ENCODE results near the gene BRICD5. TPM values are rescaled to one million over a fixed set of nuclear protein-coding genes. Genes with fewer than 3 reads are reported as not detected.

BRICD5 gene
- total and polyA plus RNA-seq, 2 experiments from 2014 or later = 0.56 to 2.9 TPM

GRCh38 chr16:2238838-2239675 is 28.4 kb upstream of the BRICD5 start:
- peak; percentile 32 for DNase-seq

GRCh38 chr16:2238150-2238837 is 27.6 kb upstream of the BRICD5 start:
- no peak for DNase-seq
- H3K9me3 ChIP-seq (ENCODE audit: low read depth) = no peaks in the 10 kb centered on the region
- no peak overlapping the region for H3K4me2 ChIP-seq (ENCODE audit: unreplicated experiment)
- no peak for TF ChIP-seq EZH2 (IDR thresholded peaks at IDR 0.05; ENCODE audit: insufficient read depth, poor library complexity, severe bottlenecking)
- TF ChIP-seq EZH2phosphoT487 (IDR thresholded peaks at IDR 0.05; ENCODE audit: insufficient read depth, low read depth) = no peak
- no peak overlapping the region for H2AFZ ChIP-seq
- no peak overlapping the region for H3K27ac ChIP-seq
- no peaks in the 10 kb centered on the region for H3K4me1 ChIP-seq (ENCODE audit: insufficient read depth)
- H4K20me1 ChIP-seq (ENCODE audit: insufficient read depth) = no peaks in the 10 kb centered on the region
- WGBS, 2 experiments (ENCODE audit: low coverage in 1 of 2, low lambda C conversion rate in 2 of 2, missing lambda C conversion rate in 2 of 2) = 82 to 84% methylated on average over 14 to 15 of the region's 18 CpGs
- H3K4me3 ChIP-seq = no peak overlapping the region
- H3K9me2 ChIP-seq (ENCODE audit: insufficient read depth) = no peaks in the 10 kb centered on the region
- H3K36me3 ChIP-seq (ENCODE audit: low read depth) = peaks cover 6% of the 10 kb centered on the region; the same call in 1 of the 2 replicates
- in situ Hi-C loops (cut with MboI) = no loop called here
- no peak overlapping the region for H3K9ac ChIP-seq
- no peaks in the 10 kb centered on the region for H3K79me2 ChIP-seq (ENCODE audit: insufficient read depth)
- H3F3A ChIP-seq (ENCODE audit: insufficient read depth) = no peaks in the 10 kb centered on the region
- H3K27me3 ChIP-seq (replicated peaks; ENCODE audit: insufficient read depth) = no peaks in the 10 kb centered on the region

More at GRCh38 chr16:2238838-2239675, 28.4 kb upstream of the BRICD5 start:
- TF ChIP-seq EZH2 (IDR thresholded peaks at IDR 0.05; ENCODE audit: insufficient read depth, poor library complexity, severe bottlenecking) (no peak), EZH2phosphoT487 (IDR thresholded peaks at IDR 0.05; ENCODE audit: insufficient read depth, low read depth) (no peak)
- H3K9ac ChIP-seq = no peak overlapping the region
- H2AFZ ChIP-seq = no peak overlapping the region
- no peaks in the 10 kb centered on the region for H4K20me1 ChIP-seq (ENCODE audit: insufficient read depth)
- in situ Hi-C loops (cut with MboI) = no loop called here
- no peaks in the 10 kb centered on the region for H3K4me1 ChIP-seq (ENCODE audit: insufficient read depth)
- 68 to 72% methylated on average over 12 to 15 of the region's 15 CpGs for WGBS, 2 experiments (ENCODE audit: low coverage in 1 of 2, low lambda C conversion rate in 2 of 2, missing lambda C conversion rate in 2 of 2)
- no peak overlapping the region for H3K4me2 ChIP-seq (ENCODE audit: unreplicated experiment)
- no peaks in the 10 kb centered on the region for H3K79me2 ChIP-seq (ENCODE audit: insufficient read depth)
- no peak overlapping the region for H3K27ac ChIP-seq
- H3F3A ChIP-seq (ENCODE audit: insufficient read depth) = no peaks in the 10 kb centered on the region
- no peaks in the 10 kb centered on the region for H3K9me2 ChIP-seq (ENCODE audit: insufficient read depth)
- H3K27me3 ChIP-seq (replicated peaks; ENCODE audit: insufficient read depth) = no peaks in the 10 kb centered on the region
- no peak overlapping the region for H3K4me3 ChIP-seq
- peaks cover 6% of the 10 kb centered on the region; the same call in 1 of the 2 replicates for H3K36me3 ChIP-seq (ENCODE audit: low read depth)
- H3K9me3 ChIP-seq (ENCODE audit: low read depth) = no peaks in the 10 kb centered on the region

- H4K20me1 ChIP-seq (ENCODE audit: insufficient read depth) = no peaks in the 10 kb centered on the region
- H2AFZ ChIP-seq = no peak overlapping the region
- no peak overlapping the region for H3K9ac ChIP-seq
- H3K36me3 ChIP-seq (ENCODE audit: low read depth) = peaks cover 5% of the 10 kb centered on the region; the same call in 1 of the 2 replicates
- in situ Hi-C loops (cut with MboI) = no loop called here
- no peaks in the 10 kb centered on the region for H3K9me2 ChIP-seq (ENCODE audit: insufficient read depth)
- TF ChIP-seq EZH2 (IDR thresholded peaks at IDR 0.05; ENCODE audit: insufficient read depth, poor library complexity, severe bottlenecking) (no peak), EZH2phosphoT487 (IDR thresholded peaks at IDR 0.05; ENCODE audit: insufficient read depth, low read depth) (no peak)
- H3K4me2 ChIP-seq (ENCODE audit: unreplicated experiment) = no peak overlapping the region
- H3K27me3 ChIP-seq (replicated peaks; ENCODE audit: insufficient read depth) = no peaks in the 10 kb centered on the region
- H3K4me3 ChIP-seq = no peak overlapping the region
- WGBS, 2 experiments (ENCODE audit: low coverage in 1 of 2, low lambda C conversion rate in 2 of 2, missing lambda C conversion rate in 2 of 2) = 68 to 80% methylated on average over 37 to 57 of the region's 65 CpGs
- H3F3A ChIP-seq (ENCODE audit: insufficient read depth) = no peaks in the 10 kb centered on the region
- no peaks in the 10 kb centered on the region for H3K9me3 ChIP-seq (ENCODE audit: low read depth)
- no peaks in the 10 kb centered on the region for H3K4me1 ChIP-seq (ENCODE audit: insufficient read depth)
- H3K27ac ChIP-seq = no peak overlapping the region
- DNase-seq = no peak
- H3K79me2 ChIP-seq (ENCODE audit: insufficient read depth) = no peaks in the 10 kb centered on the region
These were observed 27.0 kb upstream of the BRICD5 start for GRCh38 chr16:2237493-2238149.

DNA sequence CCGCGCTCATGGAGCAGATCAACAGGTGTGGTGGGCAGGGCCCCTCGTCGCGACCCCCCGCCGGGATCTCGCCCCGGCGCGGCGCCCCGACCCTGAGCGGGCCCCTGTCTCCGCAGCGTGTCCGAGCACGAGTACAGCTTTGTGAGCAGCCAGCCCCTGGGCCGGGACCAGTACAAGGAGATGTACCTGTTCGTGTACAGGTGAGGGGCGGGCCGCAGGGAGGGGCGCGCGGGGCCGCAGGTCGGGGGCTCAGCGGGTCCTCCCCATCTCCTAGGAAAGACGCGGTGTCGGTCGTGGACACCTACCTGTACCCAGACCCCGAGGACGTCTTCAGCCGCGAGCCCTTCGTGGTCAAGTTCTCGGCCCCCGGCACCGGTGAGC is 26.4 kb upstream of the BRICD5 start:
- WGBS, 2 experiments (ENCODE audit: low coverage in 1 of 2, low lambda C conversion rate in 2 of 2, missing lambda C conversion rate in 2 of 2) = 5 to 10% methylated on average over 22 to 38 of the region's 40 CpGs
- Histone ChIP-seq H3K4me1 (ENCODE audit: insufficient read depth) (no peaks in the 10 kb centered on the region), H4K20me1 (ENCODE audit: insufficient read depth) (no peaks in the 10 kb centered on the region), H3K9me3 (ENCODE audit: low read depth) (no peaks in the 10 kb centered on the region), H3K9ac (peak overlapping the region; percentile 9; the same call in 1 of the 2 replicates), H3K27me3 (replicated peaks; ENCODE audit: insufficient read depth) (no peaks in the 10 kb centered on the region), H3K79me2 (ENCODE audit: insufficient read depth) (no peaks in the 10 kb centered on the region), H3K36me3 (ENCODE audit: low read depth) (peaks cover under 1% of the 10 kb centered on the region; the same call in 1 of the 2 replicates), H3K4me3 (peak overlapping the region; percentile 53), H2AFZ (no peak overlapping the region), H3K9me2 (ENCODE audit: insufficient read depth) (no peaks in the 10 kb centered on the region), H3F3A (ENCODE audit: insufficient read depth) (no peaks in the 10 kb centered on the region), H3K4me2 (ENCODE audit: unreplicated experiment) (peak overlapping the region; percentile 53), H3K27ac (no peak overlapping the region)
- no peak for DNase-seq
- TF ChIP-seq EZH2 (IDR thresholded peaks at IDR 0.05; ENCODE audit: insufficient read depth, poor library complexity, severe bottlenecking) = no peak
- no peak for TF ChIP-seq EZH2phosphoT487 (IDR thresholded peaks at IDR 0.05; ENCODE audit: insufficient read depth, low read depth)
- in situ Hi-C loops (cut with MboI) = no loop called here
